Eye (tissue), 1 donor: Measurements from ENCODE around the gene REM1.

Source experiments
- DNase-seq: peaks from one replicate; pipeline ENCODE4 v3.0.0-alpha.2; 2015

The REM1 gene

DNA sequence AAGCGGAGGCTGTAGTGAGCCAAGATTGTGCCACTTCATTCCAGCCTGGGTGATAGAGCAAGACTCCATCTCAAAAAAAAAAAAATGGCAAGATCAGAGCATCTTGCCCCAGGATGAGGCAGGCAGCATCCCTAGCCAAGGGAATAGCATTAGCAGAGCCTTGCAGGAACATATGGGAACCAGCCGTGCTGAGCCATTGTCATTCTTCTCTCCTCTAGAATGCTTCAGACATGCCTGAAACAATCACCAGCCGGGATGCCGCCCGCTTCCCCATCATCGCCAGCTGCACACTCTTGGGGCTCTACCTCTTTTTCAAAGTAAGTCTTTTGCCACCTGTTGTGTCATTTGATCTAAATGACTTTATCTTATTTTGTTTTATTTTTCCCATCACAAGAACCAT, 52.2 kb downstream of the REM1 start:
- no peak for DNase-seq
